RWPE2 (cell line): ENCODE measurements around the gene PHLPP2.

Source experiments
- ATAC-seq: fragments of 200-7000 bp; cut with Tn5 transposase; 3 replicates; pipeline ENCODE4 v1.9.1; 2021; ENCODE audit warnings: low read depth
- DNase-seq: peaks from one replicate; pipeline ENCODE4 v3.0.0-alpha.2; 2020; ENCODE audit warnings: low spot score
- H3K27ac ChIP-seq: fragments of 450-650 bp; 2 replicates; pipeline ENCODE4 v1.5.1; 2017; ENCODE audit warnings: mild to moderate bottlenecking; ENCODE audit not compliant: poor library complexity, severe bottlenecking
- H3K27me3 ChIP-seq: fragments of 250-450 bp; sonication (Bioruptor Pico); 2 replicates; pipeline ENCODE4 v1.5.1; 2021; ENCODE audit warnings: mild to moderate bottlenecking, moderate library complexity; ENCODE audit not compliant: insufficient read depth, poor library complexity, severe bottlenecking
- H3K36me3 ChIP-seq: fragments of 250-450 bp; sonication (Bioruptor Pico); 2 replicates; pipeline ENCODE4 v1.5.1; 2020; ENCODE audit warnings: low read depth, mild to moderate bottlenecking, moderate library complexity
- H3K4me1 ChIP-seq: fragments of 250-450 bp; sonication (Bioruptor Pico); 2 replicates; pipeline ENCODE4 v1.5.1; 2021; ENCODE audit warnings: mild to moderate bottlenecking, moderate library complexity; ENCODE audit not compliant: insufficient read depth, poor library complexity, severe bottlenecking
- H3K4me3 ChIP-seq: fragments of 250-450 bp; sonication (Bioruptor Pico); 2 replicates; pipeline ENCODE4 v1.5.1; 2021; ENCODE audit warnings: mild to moderate bottlenecking, moderate library complexity; ENCODE audit not compliant: severe bottlenecking
- H3K9me3 ChIP-seq: fragments of 250-450 bp; sonication (Bioruptor Pico); 2 replicates; pipeline ENCODE4 v1.5.1; 2021; ENCODE audit warnings: mild to moderate bottlenecking, moderate library complexity; ENCODE audit not compliant: severe bottlenecking
- CTCF ChIP-seq: fragments of 450-650 bp; IDR thresholded peaks from one replicate; pipeline ENCODE4 v1.5.1; 2017; ENCODE audit warnings: mild to moderate bottlenecking, moderate library complexity; ENCODE audit not compliant: poor library complexity, severe bottlenecking

PHLPP2 gene

GRCh38 chr16:71709229-71709781 is 15.2 kb downstream of the PHLPP2 start:
- peaks cover 35% of the 10 kb centered on the region for H3K4me1 ChIP-seq
- peak overlapping the region; percentile 64 for H3K27ac ChIP-seq
- DNase-seq (no peak), ATAC-seq (peak; percentile 40)
- H3K27me3 ChIP-seq = no peaks in the 10 kb centered on the region
- no peak overlapping the region for H3K4me3 ChIP-seq
- H3K36me3 ChIP-seq = peaks cover 20% of the 10 kb centered on the region
- TF ChIP-seq CTCF = no peak
- H3K9me3 ChIP-seq = no peaks in the 10 kb centered on the region

- H3K36me3 ChIP-seq = peaks cover 16% of the 10 kb centered on the region
- ATAC-seq = no peak
- H3K4me1 ChIP-seq = peaks cover 35% of the 10 kb centered on the region
- H3K27me3 ChIP-seq = no peaks in the 10 kb centered on the region
- H3K27ac ChIP-seq = peak overlapping the region; percentile 64
- DNase-seq = no peak
- H3K4me3 ChIP-seq = no peak overlapping the region
- no peak for TF ChIP-seq CTCF
- H3K9me3 ChIP-seq = no peaks in the 10 kb centered on the region
Observed at GRCh38 chr16:71708696-71709095, 15.8 kb downstream of the PHLPP2 start.

GRCh38 chr16:71707199-71707598 is 17.3 kb downstream of the PHLPP2 start:
- peaks cover 33% of the 10 kb centered on the region for H3K4me1 ChIP-seq
- no peaks in the 10 kb centered on the region for H3K27me3 ChIP-seq
- DNase-seq (no peak), ATAC-seq (no peak)
- no peak overlapping the region for H3K4me3 ChIP-seq
- peak overlapping the region; percentile 64 for H3K27ac ChIP-seq
- no peak for TF ChIP-seq CTCF
- H3K9me3 ChIP-seq = no peaks in the 10 kb centered on the region
- peaks cover 9% of the 10 kb centered on the region for H3K36me3 ChIP-seq

- TF ChIP-seq CTCF = no peak
- no peak overlapping the region for H3K4me3 ChIP-seq
Observed at GRCh38 chr16:71706046-71706445, 18.5 kb downstream of the PHLPP2 start.

GRCh38 chr16:71703333-71703732 is 21.2 kb downstream of the PHLPP2 start:
- Histone ChIP-seq H3K4me3 (no peak overlapping the region), H3K27me3 (no peaks in the 10 kb centered on the region), H3K4me1 (peaks cover 10% of the 10 kb centered on the region), H3K27ac (no peak overlapping the region), H3K9me3 (no peaks in the 10 kb centered on the region), H3K36me3 (peaks cover 21% of the 10 kb centered on the region)
- ATAC-seq (no peak), DNase-seq (no peak)
- TF ChIP-seq CTCF = no peak

More at GRCh38 chr16:71706046-71706445, 18.5 kb downstream of the PHLPP2 start:
- Histone ChIP-seq H3K4me1 (peaks cover 28% of the 10 kb centered on the region), H3K36me3 (peaks cover 16% of the 10 kb centered on the region), H3K27me3 (no peaks in the 10 kb centered on the region), H3K9me3 (no peaks in the 10 kb centered on the region), H3K27ac (no peak overlapping the region)
- DNase-seq = no peak
- ATAC-seq = no peak
